GM18858 (cell line): ENCODE measurements around the gene PKNOX2.

Experiments
- ATAC-seq: cut with Tn5 transposase; IDR thresholded peaks from one replicate; pipeline ENCODE4 v1.9.1; 2021; ENCODE audit not compliant: unreplicated experiment

PKNOX2 gene

DNA sequence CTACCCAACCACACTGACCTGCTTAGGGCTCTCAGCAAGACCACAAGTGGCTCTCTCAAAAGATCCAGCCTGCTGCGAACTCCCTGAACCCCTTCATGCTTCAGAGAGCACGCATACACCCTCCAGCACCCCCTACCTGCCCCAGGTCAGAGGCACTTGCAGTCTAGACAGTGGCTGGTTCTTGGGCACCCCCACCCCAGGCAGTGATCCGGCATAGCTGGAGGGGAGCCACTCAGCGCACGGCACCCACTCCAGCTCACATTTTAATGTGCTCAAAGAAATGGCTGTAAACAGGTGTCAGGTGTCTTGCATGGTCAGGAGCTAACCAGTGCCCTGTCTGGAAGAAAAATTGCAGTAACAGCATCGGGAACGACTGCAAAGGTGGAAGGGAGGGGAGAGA is 140.8 kb downstream of the PKNOX2 start:
- ATAC-seq = no peak

DNA sequence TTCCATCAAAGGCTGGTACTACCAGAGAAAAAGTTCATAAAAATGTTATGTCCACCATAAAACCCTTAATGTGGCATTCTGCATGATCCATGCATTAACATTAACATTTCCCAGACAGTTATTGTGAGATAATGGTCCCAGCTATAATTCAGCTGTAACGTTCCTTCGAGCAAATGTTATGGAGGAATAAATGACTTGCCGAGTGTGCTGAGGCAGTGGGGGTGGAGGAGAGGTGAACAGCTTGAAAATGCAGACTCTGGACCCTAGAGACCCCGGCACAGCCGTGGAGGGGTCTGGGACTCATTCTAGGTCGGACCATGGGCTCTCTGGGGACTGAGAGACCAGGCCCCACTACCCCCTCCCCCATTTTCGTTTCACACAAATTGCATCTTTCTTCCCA is 141.9 kb downstream of the PKNOX2 start:
- ATAC-seq = no peak

DNA sequence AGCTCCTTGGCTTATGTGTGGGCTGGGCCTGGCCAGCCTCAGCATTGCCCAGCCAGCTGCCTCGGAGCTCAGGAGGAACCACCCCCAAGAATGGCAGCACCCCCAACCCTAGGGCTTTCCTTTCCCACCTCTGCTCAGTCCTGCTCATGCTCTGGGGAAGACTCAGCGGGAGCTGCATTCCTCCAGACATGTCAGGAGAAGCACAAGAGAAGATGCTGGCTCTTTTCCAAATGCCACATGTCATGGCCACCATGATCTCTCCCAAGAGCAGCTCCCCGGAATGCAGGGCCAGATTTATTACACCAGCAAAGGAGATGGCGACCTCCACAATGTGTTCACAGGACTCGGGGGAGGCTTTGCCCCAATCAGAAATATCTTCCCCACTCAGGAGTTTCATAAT is 143.7 kb downstream of the PKNOX2 start:
- ATAC-seq = no peak

DNA sequence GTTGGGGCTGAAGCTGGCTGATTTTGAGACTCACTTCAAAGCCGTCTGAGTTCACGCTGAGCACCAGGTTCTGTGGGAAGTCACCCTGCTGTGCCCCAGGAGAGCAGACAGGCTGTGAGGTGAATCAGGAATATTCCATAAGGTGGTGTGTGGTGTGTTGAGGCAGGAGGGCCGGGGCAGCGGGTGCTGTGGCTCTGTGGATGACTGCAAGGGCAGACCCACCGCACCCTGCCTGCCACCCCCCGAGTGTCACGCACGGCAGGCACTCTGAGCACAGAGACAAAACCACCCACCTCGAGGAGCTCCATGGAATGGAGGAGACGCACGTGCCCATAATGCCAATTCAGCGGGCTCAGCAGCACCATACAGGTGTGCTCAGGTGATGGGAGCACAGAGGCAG is 147.8 kb downstream of the PKNOX2 start:
- ATAC-seq = no peak

DNA sequence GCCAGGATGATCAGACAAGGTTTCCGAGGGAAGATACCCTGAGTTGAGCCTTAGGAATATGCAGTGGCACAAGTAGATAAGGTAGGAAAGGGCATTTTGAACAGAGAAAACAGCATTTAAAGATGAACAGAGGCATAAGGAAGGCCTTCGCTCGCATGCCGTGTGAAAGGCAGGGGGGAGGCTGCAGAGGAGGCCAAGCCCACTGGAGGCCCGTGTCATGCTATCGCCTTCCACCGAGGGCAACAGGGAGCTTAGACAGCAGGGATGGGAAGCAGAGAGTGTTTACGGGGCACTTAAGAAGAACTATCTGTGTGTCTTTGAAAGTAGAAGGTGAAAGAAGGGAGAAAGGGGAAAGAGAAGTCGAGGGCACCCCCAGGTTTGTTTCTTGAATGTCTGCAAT is 148.3 kb downstream of the PKNOX2 start:
- ATAC-seq = no peak

- ATAC-seq = no peak
Observed at GRCh38 chr11:125313271-125314219, 149.0 kb downstream of the PKNOX2 start.

GRCh38 chr11:125314276-125315078 is 149.9 kb downstream of the PKNOX2 start:
- no peak for ATAC-seq

DNA sequence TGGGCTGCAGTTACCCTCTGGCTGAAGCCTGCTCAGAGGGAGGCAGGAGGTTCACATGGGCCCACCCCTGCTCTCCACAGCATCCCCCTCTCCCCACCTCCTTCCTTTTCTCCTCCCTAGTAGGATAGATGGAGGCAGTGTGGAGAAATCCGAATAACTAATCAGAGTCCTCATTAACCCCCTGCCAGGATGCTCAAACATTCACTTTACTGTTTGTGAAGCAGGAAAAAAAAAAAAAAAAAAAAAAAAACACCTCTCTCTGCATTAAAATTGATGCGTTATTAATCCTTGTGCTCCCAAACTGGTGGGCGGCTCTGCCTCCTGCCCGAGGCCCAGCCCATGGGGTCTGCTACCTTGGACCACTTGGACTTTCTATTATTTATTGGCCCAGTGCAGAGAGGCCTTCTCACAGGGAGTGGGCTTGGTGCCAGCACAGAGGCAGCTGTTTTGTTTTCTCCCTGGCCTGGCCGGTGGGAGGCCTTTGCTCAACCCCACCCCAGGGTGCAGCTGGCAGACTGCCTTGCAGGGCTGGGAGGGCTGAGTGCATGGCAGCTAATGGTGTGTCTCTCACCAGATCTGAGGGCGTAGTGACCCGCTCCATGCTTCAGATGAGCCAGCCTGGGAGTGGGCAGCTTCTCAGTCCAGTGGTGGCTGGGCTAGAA is 150.7 kb downstream of the PKNOX2 start:
- ATAC-seq = no peak

DNA sequence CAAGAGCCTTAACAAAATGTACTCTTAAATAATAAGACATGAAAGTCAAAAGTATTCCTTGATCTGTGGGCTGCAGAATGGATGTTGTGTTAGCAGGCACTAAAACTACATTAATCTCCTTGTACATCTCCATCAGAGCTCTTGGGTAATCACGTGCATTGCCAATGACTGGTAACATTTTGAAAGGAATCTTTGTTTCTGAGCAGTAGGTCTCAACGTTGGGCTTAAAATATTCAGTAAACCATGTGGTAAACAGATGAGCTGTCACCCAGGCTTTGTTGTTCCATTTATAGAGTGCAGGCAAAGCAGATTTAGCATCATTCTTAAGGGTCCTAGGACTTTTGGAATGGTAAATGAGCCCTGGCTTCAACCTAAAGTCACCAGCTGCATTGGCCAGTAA is 152.9 kb downstream of the PKNOX2 start:
- no peak for ATAC-seq

DNA sequence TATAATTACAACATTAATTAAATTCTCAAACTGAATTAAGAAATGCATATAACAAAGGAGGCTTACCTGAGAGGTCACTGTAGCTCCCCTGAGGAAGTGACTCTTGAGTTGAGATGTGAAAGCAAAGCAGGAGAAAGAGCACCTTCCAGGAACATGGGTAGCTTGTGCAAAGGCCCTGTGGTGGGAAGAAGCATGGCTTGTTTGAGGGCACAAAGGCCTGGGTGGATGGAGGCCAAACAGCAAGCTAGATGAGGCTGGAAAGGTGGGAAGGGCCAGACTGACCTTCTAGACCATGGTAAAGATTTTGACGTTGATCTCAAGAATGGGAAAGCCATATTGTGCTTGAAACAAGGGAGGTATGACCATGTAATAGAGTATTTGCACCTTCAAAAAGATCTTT is 155.1 kb downstream of the PKNOX2 start:
- ATAC-seq = no peak

GRCh38 chr11:125320347-125321076 is 156.0 kb downstream of the PKNOX2 start:
- ATAC-seq = no peak

DNA sequence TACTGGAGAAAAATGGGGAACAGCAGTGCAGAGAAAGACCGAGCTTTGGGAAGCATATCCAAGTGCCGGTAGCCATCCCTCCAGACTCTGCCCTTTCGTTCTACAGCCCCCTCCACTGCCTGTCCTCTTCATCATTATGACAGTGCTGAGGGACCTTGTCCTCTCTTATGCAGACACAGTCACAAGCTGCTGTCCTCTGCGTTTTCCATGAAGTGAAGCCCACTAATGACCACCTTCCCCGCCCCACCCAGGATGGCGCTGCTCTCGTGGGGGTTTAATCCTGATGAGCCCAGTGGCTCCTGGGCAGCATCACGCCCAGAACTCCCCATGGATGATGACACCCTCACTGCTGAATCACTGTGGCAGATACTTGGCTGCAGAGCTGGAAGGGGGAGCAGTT is 157.7 kb downstream of the PKNOX2 start:
- ATAC-seq = no peak

- no peak for ATAC-seq
Observed at GRCh38 chr11:125325196-125325595, 160.6 kb downstream of the PKNOX2 start.

DNA sequence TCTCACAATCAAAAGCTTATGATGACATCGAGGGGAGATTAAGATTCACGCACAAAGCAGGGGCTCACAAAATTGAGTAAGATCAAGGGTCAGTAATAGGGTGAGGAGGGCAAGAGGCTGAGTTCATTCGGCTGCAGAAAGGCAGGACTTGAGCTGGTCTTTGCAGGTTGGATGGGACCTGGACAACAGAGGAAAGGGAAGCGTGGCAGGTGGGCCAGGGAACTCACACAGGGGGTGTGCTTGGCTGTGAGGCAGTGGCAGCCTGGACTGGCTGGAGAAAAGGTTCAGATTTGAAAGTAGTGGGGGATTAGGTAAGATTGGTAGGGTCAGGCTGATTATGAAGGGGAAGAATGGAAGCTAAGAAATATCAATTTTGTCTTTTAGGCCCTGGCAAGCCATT is 161.6 kb downstream of the PKNOX2 start:
- ATAC-seq = no peak

DNA sequence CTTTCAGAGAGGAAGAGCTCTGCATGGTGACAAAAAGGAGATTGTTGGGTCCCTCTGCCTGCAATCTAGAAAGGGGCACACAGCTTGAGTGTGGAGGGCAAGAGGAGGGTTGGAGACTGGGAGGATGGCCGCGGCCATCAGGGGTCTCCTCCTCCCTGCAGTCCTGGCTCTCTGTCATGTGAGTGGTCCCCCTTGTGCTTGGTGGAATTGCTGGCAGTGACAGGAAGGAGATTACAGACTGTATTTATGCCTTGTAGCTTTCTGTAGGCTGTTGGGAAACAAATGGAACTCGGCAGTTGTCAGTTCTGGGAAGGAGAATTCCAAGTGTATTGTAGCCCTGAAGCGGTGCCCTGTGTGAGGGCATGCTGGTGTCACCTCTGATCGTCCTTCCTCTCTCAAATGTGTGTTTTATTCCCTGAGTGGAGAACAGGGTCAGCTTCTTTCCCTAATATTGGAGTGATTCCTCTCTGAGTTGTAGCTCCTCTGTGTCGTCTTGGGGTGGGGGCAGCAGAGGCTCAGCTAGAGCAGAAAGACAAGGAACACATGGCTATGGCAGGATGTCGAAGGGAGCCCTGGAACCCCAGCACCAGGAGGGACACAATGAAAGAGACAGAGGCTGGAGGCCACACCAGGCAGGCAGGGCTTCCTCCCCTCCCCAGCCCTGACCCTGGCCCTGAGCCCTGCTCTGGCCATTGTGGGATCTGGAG is 163.1 kb downstream of the PKNOX2 start:
- no peak for ATAC-seq

DNA sequence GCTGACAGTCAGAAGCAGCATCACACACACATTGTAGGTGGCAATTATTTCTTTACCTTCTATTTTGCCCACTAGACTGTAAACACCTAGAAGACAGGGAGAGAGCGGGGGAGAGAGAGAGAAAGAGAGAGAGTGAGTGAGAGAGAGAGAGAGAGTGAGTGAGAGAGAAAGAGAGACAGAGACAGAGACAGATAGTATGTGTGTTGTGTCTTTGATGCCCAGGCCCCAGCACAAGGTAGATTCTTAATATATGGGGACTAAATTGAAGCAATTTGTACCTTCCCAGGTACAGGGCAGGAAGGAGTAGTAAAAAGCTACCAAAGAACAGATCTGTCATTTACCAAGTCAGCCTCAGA is 163.7 kb downstream of the PKNOX2 start:
- ATAC-seq = no peak

GRCh38 chr11:125329786-125330185 is 165.2 kb downstream of the PKNOX2 start:
- no peak for ATAC-seq

GRCh38 chr11:125330462-125331325 is 166.1 kb downstream of the PKNOX2 start:
- ATAC-seq = no peak

DNA sequence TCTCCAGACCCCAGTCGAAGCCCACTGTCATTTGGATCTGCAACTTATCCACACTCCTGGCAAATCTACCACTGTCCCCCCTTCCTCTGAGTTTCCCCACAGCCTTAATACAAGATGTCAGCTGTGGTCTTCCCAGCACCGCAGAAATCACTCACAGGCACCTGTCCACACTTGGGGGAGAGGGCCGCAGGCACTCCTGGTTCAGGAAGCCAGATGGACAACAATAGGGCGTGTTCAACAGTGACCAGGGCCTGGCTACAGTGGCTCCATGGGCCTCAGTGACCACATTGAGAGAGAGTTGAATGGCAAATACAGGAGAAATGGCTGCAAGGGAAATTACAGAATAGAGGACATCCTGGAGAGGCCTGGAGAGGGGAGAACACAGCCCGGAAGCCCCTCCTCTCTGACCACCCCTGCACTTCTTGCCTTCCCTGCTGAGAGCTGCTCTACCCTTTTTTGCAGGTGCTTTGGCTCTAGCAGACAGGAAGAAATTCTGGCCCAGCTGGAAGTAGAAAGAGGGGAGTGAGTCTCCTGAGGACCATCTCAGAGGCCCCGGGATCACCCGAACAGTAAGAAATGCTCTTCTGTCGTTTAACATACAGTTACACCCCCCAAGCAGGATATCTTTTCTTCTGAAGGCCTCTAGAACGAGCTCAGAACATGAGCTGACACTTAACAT is 166.9 kb downstream of the PKNOX2 start:
- ATAC-seq = no peak
